H7 (cell line): ENCODE measurements around the gene KRT3. TPM values are rescaled to one million over a fixed set of nuclear protein-coding genes. Genes with fewer than 3 reads are reported as not detected.

Experiments used
- DNase-seq: peaks from one replicate; pipeline ENCODE4 v3.0.0; 2012
- H3K27me3 ChIP-seq: 2 replicates; pipeline ENCODE4 v1.6.0; 2011; ENCODE audit warnings: mild to moderate bottlenecking, low read length; ENCODE audit not compliant: control insufficient read depth, insufficient read depth
- H3K36me3 ChIP-seq: replicated peaks from 2 replicates; pipeline ENCODE4 v1.5.1; 2011; ENCODE audit warnings: low read length; ENCODE audit not compliant: control insufficient read depth, insufficient read depth
- H3K4me3 ChIP-seq: 2 replicates; pipeline ENCODE4 v1.5.1; 2011; ENCODE audit warnings: low read depth, mild to moderate bottlenecking, control low read depth, low read length, moderate library complexity; ENCODE audit not compliant: insufficient read depth
- total RNA-seq: library from RNA; depleted of rRNA; stranded (reverse); fragments of >200 nt; shearing (Covaris generic); gene quantifications from 2 replicates; pipeline ENCODE4 v1.2.3, GENCODE V29; 2014

KRT3 gene
- total RNA-seq, 1 experiment from 2014 or later: not detected

- DNase-seq: no peak
- no peaks in the 10 kb centered on the region for H3K27me3 ChIP-seq
- no peak overlapping the region for H3K4me3 ChIP-seq
- no peaks in the 10 kb centered on the region for H3K36me3 ChIP-seq
Observed at GRCh38 chr12:52813203-52813819, 17.4 kb upstream of the KRT3 start.

- Histone ChIP-seq H3K4me3 (no peak overlapping the region), H3K36me3 (no peaks in the 10 kb centered on the region), H3K27me3 (no peaks in the 10 kb centered on the region)
- no peak for DNase-seq
Observed at GRCh38 chr12:52812749-52813148, 16.8 kb upstream of the KRT3 start.

- Histone ChIP-seq H3K4me3 (no peak overlapping the region), H3K36me3 (no peaks in the 10 kb centered on the region), H3K27me3 (no peaks in the 10 kb centered on the region)
- no peak for DNase-seq
Observed at GRCh38 chr12:52812073-52812400, 16.1 kb upstream of the KRT3 start.

GRCh38 chr12:52811191-52812072 lies 15.5 kb upstream of the KRT3 start:
- no peak for DNase-seq
- no peak overlapping the region for H3K4me3 ChIP-seq
- H3K27me3 ChIP-seq: 0 out of 2 replicates have a peak, but pooled peaks cover 1% of the 10 kb centered on the region
- H3K36me3 ChIP-seq: no peaks in the 10 kb centered on the region

- no peaks in the 10 kb centered on the region for H3K36me3 ChIP-seq
- no peak overlapping the region for H3K4me3 ChIP-seq
- DNase-seq: no peak
- 0 out of 2 replicates have a peak, but pooled peaks cover 1% of the 10 kb centered on the region for H3K27me3 ChIP-seq
Observed at GRCh38 chr12:52810554-52810953, 14.6 kb upstream of the KRT3 start.

GRCh38 chr12:52809166-52809565 lies 13.2 kb upstream of the KRT3 start:
- H3K27me3 ChIP-seq: 0 out of 2 replicates have a peak, but pooled peaks cover 1% of the 10 kb centered on the region
- no peak for DNase-seq
- H3K4me3 ChIP-seq: no peak overlapping the region
- H3K36me3 ChIP-seq: no peaks in the 10 kb centered on the region

GRCh38 chr12:52808573-52809160 lies 12.8 kb upstream of the KRT3 start:
- DNase-seq: no peak
- H3K27me3 ChIP-seq: 0 out of 2 replicates have a peak, but pooled peaks cover 1% of the 10 kb centered on the region

GRCh38 chr12:52807544-52808470 lies 11.9 kb upstream of the KRT3 start:
- H3K4me3 ChIP-seq: no peak overlapping the region
- no peaks in the 10 kb centered on the region for H3K36me3 ChIP-seq
- 0 out of 2 replicates have a peak, but pooled peaks cover 1% of the 10 kb centered on the region for H3K27me3 ChIP-seq
- no peak for DNase-seq

More at GRCh38 chr12:52808573-52809160, 12.8 kb upstream of the KRT3 start:
- Histone ChIP-seq H3K4me3 (no peak overlapping the region), H3K36me3 (no peaks in the 10 kb centered on the region)

- no peak overlapping the region for H3K4me3 ChIP-seq
- no peaks in the 10 kb centered on the region for H3K36me3 ChIP-seq
- DNase-seq: no peak
- 0 out of 2 replicates have a peak, but pooled peaks cover 1% of the 10 kb centered on the region for H3K27me3 ChIP-seq
Observed at GRCh38 chr12:52806821-52807543, 11.1 kb upstream of the KRT3 start.

GRCh38 chr12:52806169-52806811 lies 10.4 kb upstream of the KRT3 start:
- no peak for DNase-seq
- Histone ChIP-seq H3K4me3 (no peak overlapping the region), H3K27me3 (0 out of 2 replicates have a peak, but pooled peaks cover 1% of the 10 kb centered on the region), H3K36me3 (no peaks in the 10 kb centered on the region)

GRCh38 chr12:52805739-52806138 lies 9.8 kb upstream of the KRT3 start:
- Histone ChIP-seq H3K27me3 (0 out of 2 replicates have a peak, but pooled peaks cover 1% of the 10 kb centered on the region), H3K4me3 (no peak overlapping the region), H3K36me3 (no peaks in the 10 kb centered on the region)
- DNase-seq: no peak

GRCh38 chr12:52805000-52805399 lies 9.1 kb upstream of the KRT3 start:
- DNase-seq: peak; percentile 81
- Histone ChIP-seq H3K27me3 (0 out of 2 replicates have a peak, but pooled peaks cover 1% of the 10 kb centered on the region), H3K36me3 (no peaks in the 10 kb centered on the region), H3K4me3 (no peak overlapping the region)

GRCh38 chr12:52802442-52802841 lies 6.5 kb upstream of the KRT3 start:
- Histone ChIP-seq H3K27me3 (0 out of 2 replicates have a peak, but pooled peaks cover 1% of the 10 kb centered on the region), H3K4me3 (no peak overlapping the region), H3K36me3 (no peaks in the 10 kb centered on the region)
- no peak for DNase-seq
